HK-2 (cell line): ENCODE measurements around the gene LAMTOR2.
"Not testable (repeated sequence)": the region's sequence is repeated elsewhere in the genome, so short reads cannot be mapped to it uniquely, and the experiment has no call there.

Experiments
- DNase-seq: peaks from one replicate; pipeline ENCODE4 v3.0.0-alpha.2; 2018; ENCODE audit not compliant: unreplicated experiment

LAMTOR2 gene

GRCh38 chr1:156052862-156053767 is 1.5 kb upstream of the LAMTOR2 start:
- peak; percentile 58 for DNase-seq

DNA sequence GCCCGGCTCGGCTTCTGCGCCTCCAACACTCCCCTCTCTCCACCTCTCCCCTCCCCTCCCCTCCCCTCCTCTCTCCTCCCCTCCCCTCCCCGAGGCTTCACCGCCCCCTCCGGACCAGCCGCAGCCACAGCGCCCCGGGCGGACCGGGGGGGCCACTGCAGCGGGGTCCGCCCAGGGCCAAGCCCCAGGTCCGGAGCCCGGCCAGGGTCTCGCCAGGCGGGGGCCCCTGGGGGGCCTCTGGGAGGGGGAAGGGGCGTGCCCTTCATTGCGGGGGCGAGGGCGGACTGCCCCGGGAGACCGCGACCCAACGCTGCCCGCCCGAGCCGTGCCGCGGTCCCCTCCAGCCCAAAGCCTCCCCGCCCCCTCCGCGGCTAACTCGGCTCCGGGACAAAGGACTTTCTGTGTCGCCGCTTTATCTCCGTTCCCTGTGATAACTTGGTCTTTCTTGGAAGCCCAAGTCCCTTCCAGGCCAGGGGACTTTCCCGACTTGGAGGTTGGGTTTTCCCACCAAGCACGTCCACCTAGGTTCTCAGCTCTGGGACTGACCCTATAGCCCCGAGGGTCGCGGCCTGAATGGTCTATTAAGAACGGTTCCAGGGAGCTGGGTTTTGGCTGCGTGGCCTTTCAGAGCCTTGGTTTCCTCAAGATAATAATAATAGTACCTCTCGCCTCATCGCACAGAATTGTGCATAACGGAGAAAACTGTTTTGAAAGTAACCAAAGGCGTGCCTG is 648 bp upstream of the LAMTOR2 start, which contains the start of gene UBQLN4:
TSS of gene UBQLN4 (minus strand) at position 31 of the 732 bp plus-strand sequence. CDS start 97 bp downstream, outside the sequence.
- peak; percentile 88 for DNase-seq

DNA sequence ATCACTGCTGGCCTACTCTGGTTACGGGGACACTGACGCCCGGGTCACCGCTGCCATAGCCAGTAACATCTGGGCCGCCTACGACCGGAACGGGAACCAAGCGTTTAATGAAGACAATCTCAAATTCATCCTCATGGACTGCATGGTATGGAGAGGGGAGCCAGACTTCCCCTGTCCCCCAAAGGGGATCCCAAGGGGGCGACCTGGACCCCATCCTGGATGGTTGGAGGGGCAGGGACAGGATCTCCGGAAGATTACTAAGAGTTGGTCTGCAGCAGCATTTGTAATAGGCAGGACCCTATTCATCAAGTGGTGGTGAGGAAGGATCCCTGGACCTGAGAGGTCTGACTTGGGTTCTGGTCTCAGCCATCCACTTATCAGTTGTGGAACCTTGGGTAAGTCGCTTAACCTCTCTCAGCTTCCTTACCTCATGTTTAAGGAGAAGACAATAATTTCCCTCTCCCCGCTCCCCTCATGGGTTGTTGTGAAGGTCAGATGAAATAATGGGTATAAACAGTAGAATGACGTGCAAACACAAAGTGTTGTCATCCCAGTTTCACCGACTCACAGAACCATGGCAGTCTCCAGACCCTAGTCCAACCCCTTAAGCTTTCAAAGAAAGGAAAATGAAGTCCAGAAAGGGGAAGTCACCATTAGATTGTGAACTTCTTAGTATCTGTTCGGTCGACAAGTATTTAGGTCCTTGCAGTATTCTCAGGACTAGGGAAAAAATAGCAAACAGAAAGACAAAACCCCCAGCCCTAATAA is 883 bp downstream of the LAMTOR2 start:
- no peak for DNase-seq

- no peak for DNase-seq
Measured at GRCh38 chr1:156056326-156056849, 1.8 kb downstream of the LAMTOR2 start.

DNA sequence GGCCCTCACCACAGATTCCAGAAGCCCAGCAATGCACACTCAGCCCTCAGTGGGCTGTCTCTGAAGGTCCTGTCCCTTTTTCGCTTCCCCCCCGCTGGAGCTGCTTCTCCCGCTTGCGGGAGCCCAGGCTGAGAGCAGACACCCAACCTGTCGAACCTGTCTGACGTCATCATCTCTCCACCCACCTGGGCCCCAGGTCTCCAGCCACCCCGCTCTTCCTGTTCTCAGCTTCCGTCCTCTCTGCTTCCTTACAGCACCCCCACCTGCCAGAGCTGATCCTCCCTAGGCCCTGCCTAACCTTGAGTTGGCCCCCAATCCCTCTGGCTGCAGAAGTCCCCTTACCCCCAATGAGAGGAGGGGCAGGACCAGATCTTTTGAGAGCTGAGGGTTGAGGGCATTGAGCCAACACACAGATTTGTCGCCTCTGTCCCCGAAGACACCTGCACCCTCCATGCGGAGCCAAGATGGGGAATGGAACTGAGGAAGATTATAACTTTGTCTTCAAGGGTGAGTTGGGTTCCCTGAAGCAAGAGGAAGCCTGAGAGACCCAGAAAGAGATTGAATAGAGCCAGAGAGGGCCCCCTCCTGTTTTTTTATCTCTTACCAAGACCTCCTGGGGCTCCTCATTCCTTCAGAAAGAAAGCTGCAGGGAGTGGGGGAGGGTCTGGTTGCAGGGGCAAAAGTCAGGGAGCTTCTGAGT is 6.5 kb downstream of the LAMTOR2 start, which contains the start of gene RAB25:
TSS of gene RAB25 (plus strand) at position 224 of the 700 bp plus-strand sequence. CDS start at position 465, 241 bp downstream.
- no peak for DNase-seq

DNA sequence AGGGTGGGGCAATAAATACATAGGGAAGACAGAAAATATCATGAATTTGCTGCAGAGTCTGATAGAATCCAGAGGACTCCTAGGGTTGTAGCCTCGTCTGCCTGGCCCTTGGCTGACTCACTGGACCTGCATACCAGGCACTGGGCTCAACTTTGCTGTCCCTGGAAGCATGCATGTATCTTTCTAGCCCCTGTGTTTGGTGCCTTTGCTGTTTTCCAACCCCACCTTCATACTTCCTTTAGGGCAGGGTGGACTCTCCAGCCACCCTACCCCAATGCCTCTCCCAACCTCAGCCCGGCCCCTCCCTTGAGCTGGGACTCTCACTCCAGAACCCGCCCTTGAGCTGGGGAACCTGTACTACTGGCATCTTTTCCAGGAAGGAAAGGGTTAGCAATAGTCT is 7.6 kb downstream of the LAMTOR2 start:
- no peak for DNase-seq

GRCh38 chr1:156063997-156064285 is 9.4 kb downstream of the LAMTOR2 start:
- DNase-seq = no peak

- no peak for DNase-seq
Measured at GRCh38 chr1:156064615-156065014, 10.0 kb downstream of the LAMTOR2 start.

DNA sequence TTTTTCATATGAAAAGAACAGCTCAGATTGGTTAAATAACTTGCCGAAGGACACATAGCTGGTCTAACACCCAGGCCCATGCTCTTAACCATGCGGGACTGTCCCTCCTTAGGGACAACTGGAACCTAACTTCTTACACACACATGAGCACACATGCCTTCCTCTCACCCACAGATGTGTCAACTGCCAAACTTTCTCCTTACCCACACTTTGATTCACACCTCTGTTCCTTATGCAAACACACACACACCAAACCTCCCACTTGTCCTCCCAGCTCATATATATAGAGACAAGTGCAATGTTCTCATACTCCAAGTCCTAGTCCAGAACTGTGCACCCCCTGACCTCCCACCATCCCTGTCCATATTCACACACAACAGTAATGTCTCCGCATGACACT is 10.6 kb downstream of the LAMTOR2 start:
- no peak for DNase-seq

GRCh38 chr1:156065871-156066270 is 11.3 kb downstream of the LAMTOR2 start:
- no peak for DNase-seq

- DNase-seq = no peak
Measured at GRCh38 chr1:156067262-156067661, 12.7 kb downstream of the LAMTOR2 start.

DNA sequence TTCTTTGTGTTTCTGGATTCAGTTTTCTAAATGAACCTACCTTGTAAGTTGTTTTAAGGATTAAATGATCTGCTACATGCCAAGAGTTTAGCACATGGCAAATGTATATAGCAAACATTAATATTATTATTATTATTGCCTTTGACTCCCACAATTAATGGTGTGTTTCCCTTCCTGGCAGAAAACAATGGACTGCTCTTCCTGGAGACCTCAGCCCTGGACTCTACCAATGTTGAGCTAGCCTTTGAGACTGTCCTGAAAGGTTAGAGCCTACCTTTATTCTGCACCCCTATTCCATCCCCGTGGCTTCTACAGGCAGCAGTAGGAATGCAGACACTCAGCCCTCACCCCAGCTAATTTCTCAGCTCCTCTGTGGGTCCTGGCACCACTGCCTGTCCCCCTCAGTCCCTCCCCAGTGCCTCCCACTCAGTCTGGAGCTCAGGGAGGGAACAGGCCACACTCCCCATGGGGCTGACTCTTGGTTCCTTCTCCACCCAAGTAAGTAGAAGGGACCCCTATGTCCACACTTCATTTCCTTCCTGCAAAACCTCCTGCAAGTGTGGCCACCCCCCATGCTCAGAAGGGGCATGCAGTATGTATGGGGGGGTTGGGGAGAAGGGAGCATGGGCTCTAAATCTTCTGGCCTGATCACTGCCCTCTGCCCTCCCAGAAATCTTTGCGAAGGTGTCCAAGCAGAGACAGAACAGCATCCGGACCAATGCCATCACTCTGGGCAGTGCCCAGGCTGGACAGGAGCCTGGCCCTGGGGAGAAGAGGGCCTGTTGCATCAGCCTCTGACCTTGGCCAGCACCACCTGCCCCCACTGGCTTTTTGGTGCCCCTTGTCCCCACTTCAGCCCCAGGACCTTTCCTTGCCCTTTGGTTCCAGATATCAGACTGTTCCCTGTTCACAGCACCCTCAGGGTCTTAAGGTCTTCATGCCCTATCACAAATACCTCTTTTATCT is 15.2 kb downstream of the LAMTOR2 start:
- DNase-seq = no peak

DNA sequence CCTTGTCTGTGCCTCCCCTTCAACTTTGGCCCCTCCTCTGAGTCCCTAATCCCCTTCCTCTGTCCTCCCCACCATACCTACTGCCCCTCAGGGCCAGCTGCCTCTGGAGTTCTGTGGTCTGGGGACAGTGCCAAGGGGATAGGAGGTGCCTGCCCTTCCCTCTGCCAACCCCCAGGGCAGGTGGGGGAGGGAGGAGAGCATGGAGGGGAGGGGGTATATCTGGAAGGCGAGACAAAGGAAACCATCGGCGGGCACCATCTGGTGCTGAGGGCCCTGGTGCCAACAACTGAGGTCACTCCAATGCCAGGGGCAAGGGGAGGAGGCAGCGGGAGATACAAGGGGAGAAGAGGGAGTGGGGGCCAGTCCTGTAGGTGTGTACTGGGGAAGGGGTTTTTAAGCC is 16.0 kb downstream of the LAMTOR2 start:
- DNase-seq = no peak

GRCh38 chr1:156071332-156071816 is 16.8 kb downstream of the LAMTOR2 start:
- not testable (repeated sequence) for DNase-seq

- DNase-seq = no peak
Measured at GRCh38 chr1:156072251-156072650, 17.7 kb downstream of the LAMTOR2 start.

DNA sequence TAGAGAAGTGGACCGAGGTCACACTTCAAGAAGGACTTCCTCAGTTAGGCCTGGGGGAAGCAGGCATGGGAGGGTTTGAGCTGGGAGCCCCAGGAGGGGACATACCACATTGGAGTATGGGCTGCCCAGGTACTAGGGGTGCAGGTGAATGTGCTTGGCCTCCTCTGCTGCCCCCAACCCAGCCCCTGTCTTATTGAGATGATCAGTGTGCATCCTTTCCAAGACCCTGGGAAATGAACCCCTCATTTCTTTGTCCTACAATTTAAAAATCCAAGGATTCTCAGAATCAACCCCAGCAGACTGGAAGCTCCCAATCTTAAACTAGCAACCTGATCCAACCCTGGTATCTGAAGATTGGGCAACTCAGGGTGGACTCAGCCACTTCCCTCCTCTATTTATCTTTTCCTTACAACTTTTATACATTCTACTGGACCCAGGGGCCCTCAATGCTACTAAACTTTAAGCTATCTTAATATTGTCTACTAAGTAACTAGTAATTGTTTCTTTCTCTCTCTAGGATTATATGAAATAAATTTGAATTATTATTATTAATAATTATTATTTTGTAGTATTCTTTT is 18.6 kb downstream of the LAMTOR2 start:
- no peak for DNase-seq

DNA sequence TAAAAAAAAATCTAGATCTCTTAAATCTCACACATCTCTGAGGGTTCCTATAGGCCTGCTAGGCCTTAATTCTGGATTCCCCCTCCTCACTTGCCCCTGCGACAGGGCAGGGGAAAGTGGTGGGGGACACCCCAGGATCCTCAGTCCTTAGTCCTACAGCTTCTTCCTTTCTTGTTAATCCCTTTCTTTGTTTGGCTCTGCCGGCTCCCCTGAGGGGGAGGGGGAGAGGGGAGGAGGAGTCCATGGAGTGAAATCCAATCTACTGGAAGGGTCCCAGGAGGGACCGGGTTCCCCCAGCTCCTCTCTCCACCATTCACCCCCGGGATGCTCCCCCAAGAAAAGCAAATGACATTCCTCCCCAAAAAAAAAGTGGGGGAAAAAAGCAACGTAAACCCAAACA is 19.2 kb downstream of the LAMTOR2 start:
- DNase-seq = no peak

GRCh38 chr1:156074661-156075060 is 20.1 kb downstream of the LAMTOR2 start:
- DNase-seq = no peak

GRCh38 chr1:156075162-156075561 is 20.6 kb downstream of the LAMTOR2 start:
- DNase-seq = no peak
